GM21786 (cell line): ENCODE data around the gene HNRNPH2.

ENCODE experiments used
- ATAC-seq: cut with Tn5 transposase; IDR thresholded peaks from one replicate; pipeline ENCODE4 v1.9.1; 2021; ENCODE audit not compliant: unreplicated experiment

Gene HNRNPH2

GRCh38 chrX:101395789-101396188, 12.2 kb upstream of the HNRNPH2 start:
- no peak for ATAC-seq

GRCh38 chrX:101397779-101398178, 10.2 kb upstream of the HNRNPH2 start:
- ATAC-seq, result no peak

- no peak for ATAC-seq
Observed at GRCh38 chrX:101398694-101399093, 9.3 kb upstream of the HNRNPH2 start.

DNA sequence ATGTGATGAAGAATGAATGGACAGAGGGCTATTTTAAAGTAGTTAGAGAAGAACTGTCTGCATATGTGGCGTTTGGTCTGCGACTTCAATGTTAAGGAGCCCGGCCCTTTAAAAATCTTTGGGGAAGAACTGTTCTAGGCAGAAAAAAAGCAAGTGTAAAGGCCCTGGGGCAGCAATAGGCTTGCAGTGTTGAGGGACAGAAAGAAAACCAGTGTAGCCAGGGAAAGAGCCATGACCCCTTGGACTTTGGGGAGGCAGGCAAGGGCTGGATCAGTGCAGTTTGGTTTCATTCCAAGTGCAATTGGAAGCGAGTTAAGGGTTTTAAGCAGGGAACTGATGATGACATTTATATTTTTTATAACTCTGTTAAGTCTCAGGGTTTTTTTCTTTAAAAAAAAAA, 8.2 kb upstream of the HNRNPH2 start:
- no peak for ATAC-seq

- no peak for ATAC-seq
Observed at GRCh38 chrX:101407167-101407747, 765 bp upstream of the HNRNPH2 start.

DNA sequence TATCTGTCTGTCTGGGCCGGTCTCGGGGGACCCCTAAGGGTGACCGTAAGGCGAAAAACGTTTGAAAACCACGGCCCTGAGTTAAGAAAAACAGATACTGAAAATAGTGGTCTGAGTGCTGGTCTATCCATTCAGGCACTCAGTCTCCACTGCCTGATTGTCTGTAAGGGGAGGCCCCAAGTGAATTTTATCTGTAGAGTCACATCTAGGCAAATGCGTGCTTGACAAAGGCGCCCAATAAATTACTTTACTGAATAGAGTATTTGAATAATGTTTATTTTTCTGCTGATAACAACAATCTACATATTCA, 465 bp downstream of the HNRNPH2 start:
- ATAC-seq, result peak; percentile 21

DNA sequence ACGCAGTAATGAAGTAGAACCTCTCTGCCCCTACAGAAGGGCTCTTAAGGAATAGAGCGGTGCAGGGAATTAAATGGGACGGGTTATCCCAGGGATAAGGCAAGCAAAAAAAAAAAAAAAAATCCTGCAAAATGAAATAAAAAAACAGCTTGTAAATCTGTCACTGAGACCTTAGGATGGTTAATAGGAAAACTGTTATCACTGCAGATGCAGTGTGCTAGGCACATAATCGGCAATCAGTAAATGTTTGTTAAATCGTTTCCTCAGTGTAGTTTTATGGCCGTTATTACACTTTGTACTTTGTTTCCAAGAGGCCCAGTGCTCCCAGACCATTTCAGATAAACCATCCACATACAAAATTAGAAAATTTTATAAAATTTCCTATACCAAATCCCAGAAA, 1.0 kb downstream of the HNRNPH2 start:
- no peak for ATAC-seq

DNA sequence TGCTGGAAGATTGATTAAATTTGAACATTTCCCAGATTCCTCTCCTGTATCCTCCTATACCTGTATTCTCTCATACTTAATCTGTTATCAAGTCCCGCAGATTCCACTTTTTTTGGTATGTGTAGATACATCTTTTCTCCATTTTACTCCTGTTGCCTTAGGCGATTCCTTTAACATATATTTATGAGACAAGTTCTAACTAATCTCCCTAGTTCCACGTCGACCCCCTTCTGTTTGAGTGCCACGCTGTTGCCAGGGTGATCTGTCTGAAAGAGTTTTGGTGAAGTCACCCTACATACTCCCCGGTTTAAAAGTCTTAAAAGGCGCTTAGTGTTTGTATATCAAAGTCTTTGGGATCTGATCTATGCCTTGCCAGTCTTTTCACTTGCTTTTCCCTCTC, 2.4 kb downstream of the HNRNPH2 start:
- no peak for ATAC-seq

DNA sequence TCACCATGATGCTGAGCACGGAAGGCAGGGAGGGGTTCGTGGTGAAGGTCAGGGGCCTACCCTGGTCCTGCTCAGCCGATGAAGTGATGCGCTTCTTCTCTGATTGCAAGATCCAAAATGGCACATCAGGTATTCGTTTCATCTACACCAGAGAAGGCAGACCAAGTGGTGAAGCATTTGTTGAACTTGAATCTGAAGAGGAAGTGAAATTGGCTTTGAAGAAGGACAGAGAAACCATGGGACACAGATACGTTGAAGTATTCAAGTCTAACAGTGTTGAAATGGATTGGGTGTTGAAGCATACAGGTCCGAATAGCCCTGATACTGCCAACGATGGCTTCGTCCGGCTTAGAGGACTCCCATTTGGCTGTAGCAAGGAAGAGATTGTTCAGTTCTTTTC, 4.0 kb downstream of the HNRNPH2 start:
- ATAC-seq, result no peak

DNA sequence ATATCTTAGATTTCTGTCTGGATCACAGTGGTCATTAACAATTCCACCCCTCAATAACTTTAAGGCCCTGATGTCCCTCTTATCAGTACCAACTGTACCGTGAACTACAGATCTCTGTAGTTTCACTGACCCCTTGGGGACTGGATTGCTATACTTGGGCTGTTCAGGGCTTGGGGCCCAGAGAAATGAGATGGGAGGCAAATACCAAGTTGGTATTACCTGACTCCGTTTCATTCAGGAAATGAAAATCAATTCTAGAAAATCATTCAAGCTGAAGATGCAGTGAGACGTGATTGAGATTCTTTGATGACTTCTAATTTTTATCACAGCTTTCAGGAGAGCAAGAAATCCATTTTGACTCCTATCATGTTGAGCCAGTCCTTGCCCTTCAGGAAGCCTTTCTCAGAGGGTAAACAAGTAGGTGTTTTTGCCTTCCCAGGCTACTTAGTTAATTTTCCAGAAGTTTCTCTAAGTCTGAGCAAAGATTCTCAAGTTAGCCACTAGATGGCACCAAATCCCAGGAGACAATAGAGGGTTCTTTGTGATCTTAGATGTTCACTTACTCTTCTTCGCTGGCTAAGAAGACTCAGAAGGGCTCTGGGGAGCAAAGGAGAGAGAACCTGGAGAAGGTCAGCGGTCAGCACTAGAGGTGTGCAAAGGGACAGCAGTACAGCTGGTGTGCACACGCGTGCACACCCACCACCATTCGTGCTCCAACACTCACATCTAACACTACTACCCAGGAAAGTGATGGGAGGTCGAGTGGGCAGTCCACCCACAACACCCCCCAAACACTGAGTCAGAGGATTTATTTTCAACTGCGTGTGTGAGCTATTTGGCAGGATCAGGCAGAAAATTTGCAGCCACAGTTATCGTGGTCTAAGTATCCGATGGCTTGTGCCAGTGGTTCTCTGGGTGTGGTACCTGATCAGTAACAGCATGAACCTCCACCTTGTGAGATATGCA, 7.4 kb downstream of the HNRNPH2 start:
- peak; percentile 57 for ATAC-seq

GRCh38 chrX:101416691-101417090, 8.7 kb downstream of the HNRNPH2 start:
- no peak for ATAC-seq

- ATAC-seq, result no peak
Observed at GRCh38 chrX:101417190-101417589, 9.2 kb downstream of the HNRNPH2 start.

DNA sequence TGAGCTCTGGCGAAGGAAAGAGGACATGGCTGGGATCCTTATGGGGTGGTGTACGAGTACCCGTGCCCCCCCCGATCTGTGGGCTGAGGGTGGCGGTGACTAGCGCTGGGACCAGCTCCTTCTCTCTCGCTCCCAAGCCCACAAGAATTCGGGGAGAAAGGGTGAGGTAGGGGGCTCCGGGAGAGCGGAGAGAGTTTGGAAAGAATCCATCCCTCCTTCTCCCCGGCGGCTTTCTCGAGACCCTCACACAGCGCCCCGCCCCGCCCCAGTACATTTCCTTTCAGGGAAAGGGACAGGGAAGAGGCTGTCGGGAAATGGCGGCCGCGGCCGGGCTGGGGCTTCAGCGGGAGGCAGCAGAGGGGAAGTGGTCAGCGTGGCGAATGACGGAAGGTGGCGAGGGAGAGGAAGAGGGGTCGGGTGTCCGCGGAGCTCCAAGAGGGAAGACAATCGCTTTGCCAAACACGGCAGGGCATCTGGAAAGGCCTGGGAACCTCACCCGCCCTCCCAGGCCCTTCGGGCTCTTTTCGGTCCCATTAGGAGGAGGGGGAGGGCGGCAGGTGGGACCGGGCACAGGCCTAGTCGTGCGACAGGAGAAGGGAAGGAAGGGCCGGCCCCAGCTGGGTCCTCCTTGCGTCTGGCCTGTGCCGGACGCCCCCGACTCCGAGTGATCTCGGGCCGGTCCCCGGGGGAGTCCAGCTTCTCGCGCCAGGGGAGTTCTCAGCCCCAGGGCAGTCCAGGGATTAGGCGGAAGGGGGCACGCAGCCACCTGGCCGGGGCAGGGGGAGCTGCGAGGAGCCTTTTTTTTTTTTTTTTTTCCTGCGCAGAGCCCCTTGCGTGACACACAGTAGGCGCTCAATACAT, 10.2 kb downstream of the HNRNPH2 start:
- ATAC-seq, result peak; percentile 36

GRCh38 chrX:101419489-101419888, 11.5 kb downstream of the HNRNPH2 start:
- ATAC-seq, result no peak

DNA sequence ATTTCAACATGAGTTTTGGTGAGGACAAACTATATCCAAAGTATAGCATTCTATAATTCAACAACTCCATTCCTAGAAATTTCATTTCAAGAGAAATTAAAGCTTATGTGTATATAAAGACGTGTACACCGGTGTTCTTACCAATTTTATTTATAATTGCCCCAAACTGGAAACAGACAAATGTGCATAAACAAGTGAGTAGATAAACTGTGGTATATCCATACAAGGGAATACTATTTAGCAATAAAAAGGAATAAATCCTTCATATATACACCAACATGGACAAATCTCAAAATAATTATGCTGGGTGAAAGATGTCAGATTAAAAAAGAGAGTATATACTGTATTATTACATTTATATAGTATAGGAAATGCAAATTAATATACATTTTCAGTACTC, 19.9 kb downstream of the HNRNPH2 start:
- no peak for ATAC-seq

DNA sequence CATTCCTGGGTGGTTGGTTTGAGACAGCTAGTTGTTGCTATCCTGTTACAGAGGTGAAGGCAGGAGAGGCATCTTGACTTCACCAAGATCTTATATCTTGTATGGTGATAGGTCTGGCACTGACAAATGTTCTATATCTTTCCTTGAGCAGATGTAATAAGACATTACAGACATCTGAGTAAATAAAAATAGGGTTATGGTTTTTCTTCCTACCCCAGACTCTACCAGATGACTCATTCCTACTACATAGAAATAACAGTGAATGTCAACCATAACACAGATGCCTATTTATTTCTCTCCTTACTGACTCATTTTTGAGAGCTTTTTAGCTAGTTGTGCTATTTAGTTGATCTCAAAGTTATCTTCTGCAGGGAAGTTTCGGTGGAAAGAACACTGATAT, 21.9 kb downstream of the HNRNPH2 start:
- peak; percentile 40 for ATAC-seq

DNA sequence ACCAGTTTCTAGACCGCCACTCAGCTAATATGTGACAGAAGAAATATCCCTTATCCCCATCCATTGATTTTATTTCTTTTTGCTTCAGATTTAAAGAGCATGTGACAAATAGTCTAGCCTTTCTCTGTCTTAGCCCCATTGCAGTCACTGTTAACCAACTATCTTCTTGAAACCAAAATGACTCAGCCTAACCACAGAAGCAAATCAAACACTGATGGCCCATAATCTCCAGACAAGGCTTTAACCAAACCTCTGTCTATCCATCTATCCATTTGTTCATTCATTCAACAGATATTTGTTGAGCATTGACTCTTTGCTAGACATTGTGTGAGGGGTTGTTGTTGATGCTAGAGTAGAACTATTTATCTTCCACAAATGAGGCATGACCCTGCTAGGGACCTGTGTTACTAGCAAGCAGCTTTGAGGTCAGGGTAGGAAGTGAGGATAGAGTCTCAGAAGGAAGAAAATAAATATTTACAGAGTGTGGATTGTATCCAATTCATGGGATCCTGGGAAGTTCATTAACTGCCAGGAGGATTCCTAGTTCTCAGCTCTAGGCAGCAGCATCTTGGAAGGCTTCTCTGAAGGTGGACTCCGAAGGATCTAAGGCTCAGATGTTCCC, 22.5 kb downstream of the HNRNPH2 start:
- ATAC-seq, result peak; percentile 93

DNA sequence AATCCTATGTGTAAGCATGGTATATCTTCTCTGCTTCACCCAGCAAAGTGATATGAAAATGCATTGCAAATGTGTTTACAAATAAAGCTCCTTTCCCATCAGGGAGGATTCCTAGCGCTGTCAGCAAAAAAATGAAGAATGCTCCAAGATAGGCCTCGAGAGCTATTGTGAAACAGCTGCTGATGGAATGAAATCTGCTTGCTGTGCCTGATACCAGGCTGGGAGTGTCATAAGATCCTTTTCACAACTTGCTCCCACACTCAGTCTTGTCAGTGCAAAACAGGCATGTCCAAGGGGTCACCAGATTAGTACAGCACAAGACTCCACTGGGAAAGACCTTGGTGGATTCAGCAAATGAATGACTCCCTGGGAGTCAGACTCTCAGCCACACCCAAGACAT, 34.1 kb downstream of the HNRNPH2 start:
- ATAC-seq, result no peak

GRCh38 chrX:101449279-101449678, 41.3 kb downstream of the HNRNPH2 start:
- ATAC-seq, result no peak

- no peak for ATAC-seq
Observed at GRCh38 chrX:101450085-101450484, 42.1 kb downstream of the HNRNPH2 start.

DNA sequence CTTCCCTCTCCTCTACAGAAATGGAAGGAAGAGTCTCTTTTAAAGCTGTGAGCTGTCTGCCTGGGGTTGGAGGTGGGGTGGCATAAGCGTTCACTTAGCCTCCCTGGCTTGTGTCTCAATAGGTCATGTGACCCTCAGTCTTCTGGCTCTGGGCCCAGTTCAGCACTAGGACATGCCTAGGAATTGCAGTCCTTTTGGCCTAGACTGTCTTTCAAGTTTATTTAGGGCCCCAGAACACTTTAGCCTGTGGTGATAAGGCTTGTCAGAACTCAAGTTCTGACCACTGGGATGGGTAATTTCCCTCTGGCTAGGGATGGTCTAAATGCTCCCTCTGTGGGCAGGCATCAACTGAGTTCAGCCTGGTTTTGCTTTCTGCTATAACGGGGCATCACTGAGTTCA, 42.9 kb downstream of the HNRNPH2 start:
- ATAC-seq, result no peak
